ENCODE data around the gene ERCC5. TPM values are rescaled to one million over a fixed set of nuclear protein-coding genes. Genes with fewer than 3 reads are reported as not detected.

The ERCC5 gene
- total and polyA plus RNA-seq, 2 of the 8 experiments (the other 6 are each of a cell fraction or from before 2014, with no cell fraction given), result 3.8 to 24.4 TPM

DNA sequence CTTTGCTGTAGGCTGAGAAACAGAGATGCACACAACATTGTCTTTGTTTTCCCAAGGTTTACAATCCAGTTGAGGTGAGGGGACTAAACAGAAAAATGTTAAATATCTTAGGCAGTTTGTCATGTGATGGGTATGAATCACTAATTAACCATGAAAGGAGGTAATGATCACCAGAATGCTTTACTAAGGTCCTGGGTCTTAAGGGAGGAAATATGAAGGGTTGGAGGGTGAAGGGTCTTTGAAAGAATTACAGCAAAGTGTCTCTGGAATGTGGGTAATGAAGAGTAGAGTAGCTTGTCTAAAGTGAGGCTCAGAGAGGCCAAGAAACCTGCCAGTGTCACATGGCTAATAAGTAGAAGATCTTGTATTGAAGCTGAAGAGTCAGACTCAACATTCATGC is 27.9 kb upstream of the ERCC5 start:
- DNase-seq (ENCODE audit: low read depth in 1 of 2, low spot score in 2 of 2), result no peak
- CTCF ChIA-PET (ENCODE audit: partially characterized antibody), result interaction anchor here (2.3 kb wide), 1 partner anchor 18 kb away, joined by 12 read pairs; no protein-coding TSS in a partner anchor
- no peaks in the 10 kb centered on the region; a peak in 2 of 8 replicates for H3K36me3 ChIP-seq (ENCODE audit: control insufficient read depth in 2 of 4, insufficient read depth in 4 of 4, low read length in 3 of 4)
- no peak for TF ChIP-seq SIN3A (conservative IDR thresholded peaks at IDR 0.05 in 1 of 2, IDR thresholded peaks at IDR 0.05 in 1 of 2; ENCODE audit: low read depth in 1 of 2, low read length in 2 of 2)
- TF ChIP-seq SIRT6 (IDR thresholded peaks at IDR 0.05; ENCODE audit: low read length), result no peak
- no peak for TF ChIP-seq RNF2 (IDR thresholded peaks at IDR 0.05; ENCODE audit: borderline replicate concordance, low read depth, low read length, missing control alignments, poor library complexity, severe bottlenecking)
- TF ChIP-seq SAP30 (IDR thresholded peaks at IDR 0.05; ENCODE audit: insufficient read depth, insufficient replicate concordance, low read length), result no peak
- TF ChIP-seq KDM4A (IDR thresholded peaks at IDR 0.05; ENCODE audit: low read depth, low read length, severe bottlenecking), result no peak
- no peak for TF ChIP-seq POU5F1 (IDR thresholded peaks at IDR 0.05; ENCODE audit: low read depth, low read length)

More for the DNA sequence above, 27.9 kb upstream of the ERCC5 start:
- no peak for FAIRE-seq
- Histone ChIP-seq H3K9me3 (ENCODE audit: insufficient read depth in 2 of 2, low read depth in 1 of 2, low read length in 1 of 2) (no peaks in the 10 kb centered on the region), H3K23ac (ENCODE audit: insufficient read length) (no peak overlapping the region), H3K56ac (replicated peaks; ENCODE audit: insufficient read length, low read depth, low read length) (no peak overlapping the region), H3K79me2 (ENCODE audit: control insufficient read depth in 1 of 2, insufficient read depth in 2 of 2, low read length in 2 of 2) (no peaks in the 10 kb centered on the region), H2BK12ac (ENCODE audit: low read depth, low read length) (no peak overlapping the region), H3K4ac (replicated peaks; ENCODE audit: insufficient read length, low read depth, low read length) (no peak overlapping the region), H3K23me2 (ENCODE audit: low read depth, low read length) (peaks cover 2% of the 10 kb centered on the region; the same call in 1 of the 2 replicates), H3K27me3 (replicated peaks in 1 of 4; ENCODE audit: control insufficient read depth in 3 of 4, extremely low read depth in 1 of 4, insufficient read depth in 3 of 4, low read length in 3 of 4) (no peaks in the 10 kb centered on the region), H2BK20ac (ENCODE audit: low read length) (no peak overlapping the region), H4K8ac (ENCODE audit: extremely low read depth, insufficient read depth, low read length) (no peak overlapping the region), H4K91ac (replicated peaks; ENCODE audit: insufficient read length, low read length) (no peak overlapping the region), H4K20me1 (replicated peaks in 1 of 2; ENCODE audit: control insufficient read depth in 1 of 2, insufficient read depth in 2 of 2, low read length in 2 of 2) (no peaks in the 10 kb centered on the region), H3K14ac (ENCODE audit: insufficient read length) (no peak overlapping the region), H3K18ac (ENCODE audit: extremely low read depth, low read length) (no peak overlapping the region), H2BK5ac (ENCODE audit: low read depth, low read length) (no peak overlapping the region), H2BK15ac (ENCODE audit: low read length) (no peak overlapping the region), H4K5ac (ENCODE audit: insufficient read length, low read depth, low read length) (no peak overlapping the region), H3K4me2 (ENCODE audit: insufficient read depth in 1 of 2, low read depth in 2 of 2, low read length in 2 of 2) (no peak overlapping the region), H3K9ac (replicated peaks in 1 of 4; ENCODE audit: extremely low read depth in 1 of 4, low read depth in 3 of 4, low read length in 3 of 4) (no peak overlapping the region), H3K4me1 (replicated peaks in 1 of 4; ENCODE audit: control insufficient read depth in 3 of 4, insufficient read depth in 4 of 4, low read length in 3 of 4) (no peaks in the 10 kb centered on the region), H2AK5ac (ENCODE audit: low read depth, low read length) (no peak overlapping the region), H3K27ac (ENCODE audit: low read depth, low read length) (no peak overlapping the region), H2AFZ (ENCODE audit: low read length) (no peak overlapping the region), H2BK120ac (replicated peaks; ENCODE audit: low read depth, low read length) (no peak overlapping the region), H3K79me1 (ENCODE audit: low read depth, low read length) (no peaks in the 10 kb centered on the region), H3K4me3 (ENCODE audit: extremely low read depth in 1 of 4, insufficient read depth in 2 of 4, low read depth in 3 of 4, low read length in 4 of 4) (no peak overlapping the region)
- POLR2A ChIA-PET (ENCODE audit: partially characterized antibody), result no interaction called here
